HG03039 (cell line): ENCODE data around the gene FCGR2B.
"Not testable (repeated sequence)": the region's sequence is repeated elsewhere in the genome, so short reads cannot be mapped to it uniquely, and the experiment has no call there.

Experiments used
- ATAC-seq: cut with Tn5 transposase; IDR thresholded peaks from one replicate; pipeline ENCODE4 v1.9.1; 2021; ENCODE audit warnings: mild to moderate bottlenecking, moderate library complexity; ENCODE audit not compliant: unreplicated experiment

FCGR2B gene

DNA sequence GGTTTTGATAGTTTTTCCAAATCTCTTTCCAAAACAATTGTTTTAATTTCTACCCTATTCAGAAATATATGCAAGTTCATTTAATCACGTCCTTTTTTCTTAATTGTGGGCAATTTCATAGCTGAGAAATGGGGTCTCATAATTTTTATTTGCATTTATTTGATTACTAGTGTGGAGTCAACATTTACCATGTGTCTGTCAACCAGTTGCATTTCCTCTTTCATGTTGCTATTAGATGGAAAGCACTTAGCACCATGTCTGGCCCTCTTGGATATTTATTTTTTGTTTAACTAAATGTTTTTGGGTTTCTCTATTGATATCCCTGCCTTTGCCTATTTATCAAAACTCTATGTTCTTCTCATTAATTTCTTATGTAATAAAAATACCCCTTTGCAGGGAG is 18.1 kb upstream of the FCGR2B start:
- ATAC-seq = not testable (repeated sequence)

DNA sequence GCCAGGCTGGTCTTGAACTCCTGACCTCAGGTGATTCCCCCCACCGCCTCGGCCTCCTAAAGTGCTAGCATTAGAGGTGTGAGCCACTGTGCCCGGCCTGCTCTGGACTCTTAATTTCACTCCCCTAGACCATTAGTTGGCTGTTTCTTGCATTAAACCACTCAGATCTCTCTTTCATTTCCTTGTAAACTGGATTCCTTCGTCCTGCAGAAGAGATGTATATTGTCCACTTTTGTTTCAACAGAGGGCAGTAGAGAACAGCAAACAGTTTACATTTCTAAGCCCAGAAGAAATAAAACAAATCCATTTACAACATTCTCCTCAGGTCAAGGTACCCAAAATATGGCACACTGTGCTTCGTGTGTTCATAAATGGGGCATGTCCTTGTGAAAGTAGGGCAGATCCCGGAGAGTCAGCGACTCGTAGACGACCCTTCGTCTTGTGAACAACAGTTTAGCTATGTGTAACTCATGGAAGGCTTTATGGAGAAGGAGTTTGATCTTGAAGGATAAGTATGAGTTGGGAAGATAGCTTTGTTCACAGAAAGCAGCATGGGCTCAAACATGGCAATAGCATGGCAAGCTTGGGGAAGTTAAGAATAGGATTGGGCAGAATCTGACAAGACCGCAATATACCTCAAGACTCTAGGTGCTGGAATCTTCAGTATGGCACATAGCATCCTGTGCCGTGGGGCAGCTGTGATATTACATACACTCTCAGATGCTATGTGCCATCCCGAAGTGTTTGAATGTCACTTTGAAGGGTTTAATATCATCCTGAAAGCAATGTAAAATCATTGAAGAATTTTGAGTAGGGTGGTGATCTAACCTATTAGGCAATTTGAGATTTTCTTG is 15.2 kb upstream of the FCGR2B start:
- not testable (repeated sequence) for ATAC-seq

DNA sequence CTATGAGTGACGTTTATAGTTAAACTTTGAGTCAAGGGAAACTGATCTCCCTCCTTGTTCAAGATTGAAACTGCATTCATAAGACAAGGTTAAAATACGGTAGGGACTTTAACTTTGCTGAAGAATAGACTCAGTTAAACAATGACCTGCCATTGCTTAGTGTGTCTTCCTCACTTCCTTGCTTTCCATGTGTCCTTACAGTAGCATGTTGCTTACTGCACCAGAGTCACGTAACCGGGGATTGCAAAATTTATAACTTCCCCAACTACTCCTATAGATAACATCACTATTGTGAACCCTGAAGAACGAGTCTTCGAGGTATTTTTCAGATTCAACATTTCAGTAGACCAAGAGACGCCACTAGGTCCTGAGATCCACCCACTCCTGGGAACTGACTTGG is 9.4 kb upstream of the FCGR2B start:
- not testable (repeated sequence) for ATAC-seq

DNA sequence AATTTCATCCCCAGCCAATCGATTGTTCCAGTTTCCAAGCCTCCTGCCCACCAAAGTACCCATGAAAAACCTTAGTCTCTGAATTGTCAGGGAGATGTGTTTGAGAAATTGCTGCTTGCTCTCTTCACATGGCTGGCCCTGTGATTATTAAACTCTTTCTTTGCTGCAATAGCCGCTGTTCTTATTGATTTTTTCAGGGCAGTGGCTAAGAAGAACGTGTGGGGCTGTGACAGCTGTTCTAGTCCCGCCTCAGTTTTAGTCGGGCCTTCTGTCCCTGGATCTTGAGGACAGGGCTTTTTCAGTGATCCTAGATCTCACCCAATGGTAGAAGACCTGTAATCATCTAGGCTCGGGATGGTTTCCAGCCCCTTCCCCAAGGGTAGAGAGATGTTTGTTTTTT is 9.0 kb upstream of the FCGR2B start:
- ATAC-seq = not testable (repeated sequence)

DNA sequence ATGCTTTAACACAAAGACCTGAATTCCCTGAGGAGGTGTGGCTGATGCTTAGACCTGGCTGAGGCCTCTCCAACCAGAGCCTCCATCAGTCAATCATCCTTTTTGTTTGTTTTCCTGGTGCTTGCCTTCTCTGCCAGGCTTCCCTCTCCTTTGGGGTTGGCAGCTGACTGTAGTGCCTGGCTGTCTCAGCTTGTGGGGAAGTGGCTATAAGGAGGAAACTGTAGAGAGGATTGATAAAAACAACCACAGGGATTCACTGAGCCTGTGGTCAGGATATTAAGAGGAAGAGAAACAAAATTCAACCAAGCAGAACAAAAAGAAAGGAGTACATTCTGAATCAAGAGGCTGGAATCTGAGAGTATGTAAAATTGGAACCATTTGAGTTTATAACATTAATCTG is 4.4 kb upstream of the FCGR2B start:
- not testable (repeated sequence) for ATAC-seq

DNA sequence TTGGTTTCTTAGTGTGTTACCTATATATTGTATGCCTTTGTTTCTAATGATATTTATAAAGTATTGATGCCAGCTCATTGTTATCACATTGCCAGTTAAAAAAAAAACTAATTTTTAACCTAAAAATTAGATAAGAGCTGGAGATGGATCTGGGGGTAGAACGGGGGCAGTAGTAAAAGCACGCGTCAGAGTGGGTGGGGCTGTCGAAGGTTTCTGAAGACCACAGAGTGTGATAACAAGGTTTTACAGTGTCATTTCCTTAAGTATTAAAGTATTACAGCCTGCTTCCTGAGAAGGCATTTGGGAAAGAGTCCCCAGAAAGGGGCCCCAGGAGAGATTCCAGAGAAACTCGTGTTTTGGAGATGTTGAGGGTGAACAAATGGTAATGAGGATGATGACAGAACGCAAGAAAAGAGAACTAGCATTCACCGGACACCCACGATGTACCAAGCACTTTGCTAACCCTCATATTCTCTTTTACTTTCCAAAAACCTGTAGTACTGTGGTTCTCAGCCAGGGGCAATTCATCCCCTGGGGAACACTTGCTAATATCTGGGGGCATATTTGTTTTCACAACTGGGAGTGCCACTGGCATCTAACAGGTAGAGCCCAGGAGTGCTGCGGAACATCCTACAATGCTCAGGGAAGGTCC is 1.2 kb upstream of the FCGR2B start:
- not testable (repeated sequence) for ATAC-seq

DNA sequence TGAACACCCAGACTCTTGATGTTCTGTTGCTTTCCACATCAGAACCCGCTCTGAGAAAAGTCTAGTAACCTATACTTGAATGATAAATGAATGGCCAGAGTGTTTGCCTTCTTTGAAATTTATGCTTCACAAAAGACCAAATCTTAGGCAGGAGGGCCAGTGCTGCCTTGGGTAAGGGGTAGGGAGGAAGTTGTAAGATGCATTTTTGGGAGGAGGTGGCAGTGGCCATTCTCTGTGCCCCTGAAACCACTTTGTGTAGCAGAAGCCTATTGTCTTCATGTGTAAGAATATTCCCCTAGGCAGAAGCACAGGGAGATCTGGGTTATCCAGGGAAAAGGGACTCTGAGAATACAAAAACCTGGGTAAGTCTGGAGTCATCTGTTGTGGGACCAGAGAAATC is 626 bp downstream of the FCGR2B start:
- ATAC-seq = not testable (repeated sequence)

DNA sequence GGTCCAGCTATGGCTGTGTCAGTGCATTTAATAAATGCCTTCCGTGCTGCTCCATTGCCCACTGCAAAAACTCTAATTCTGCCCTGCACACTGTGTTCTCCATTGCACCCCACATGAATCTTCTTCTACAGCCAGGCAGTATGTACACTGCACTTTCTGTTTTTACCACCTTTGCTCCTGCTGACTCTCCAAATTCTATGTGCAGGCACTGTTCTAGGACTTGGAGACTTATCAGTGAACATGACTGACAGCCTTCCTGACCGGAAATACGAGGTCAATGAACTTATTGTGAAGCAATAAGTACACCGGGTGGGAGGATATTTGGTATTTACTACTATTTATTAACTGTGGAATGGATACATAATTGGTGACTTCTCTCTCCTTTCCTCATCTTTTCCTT is 1.7 kb downstream of the FCGR2B start:
- not testable (repeated sequence) for ATAC-seq

DNA sequence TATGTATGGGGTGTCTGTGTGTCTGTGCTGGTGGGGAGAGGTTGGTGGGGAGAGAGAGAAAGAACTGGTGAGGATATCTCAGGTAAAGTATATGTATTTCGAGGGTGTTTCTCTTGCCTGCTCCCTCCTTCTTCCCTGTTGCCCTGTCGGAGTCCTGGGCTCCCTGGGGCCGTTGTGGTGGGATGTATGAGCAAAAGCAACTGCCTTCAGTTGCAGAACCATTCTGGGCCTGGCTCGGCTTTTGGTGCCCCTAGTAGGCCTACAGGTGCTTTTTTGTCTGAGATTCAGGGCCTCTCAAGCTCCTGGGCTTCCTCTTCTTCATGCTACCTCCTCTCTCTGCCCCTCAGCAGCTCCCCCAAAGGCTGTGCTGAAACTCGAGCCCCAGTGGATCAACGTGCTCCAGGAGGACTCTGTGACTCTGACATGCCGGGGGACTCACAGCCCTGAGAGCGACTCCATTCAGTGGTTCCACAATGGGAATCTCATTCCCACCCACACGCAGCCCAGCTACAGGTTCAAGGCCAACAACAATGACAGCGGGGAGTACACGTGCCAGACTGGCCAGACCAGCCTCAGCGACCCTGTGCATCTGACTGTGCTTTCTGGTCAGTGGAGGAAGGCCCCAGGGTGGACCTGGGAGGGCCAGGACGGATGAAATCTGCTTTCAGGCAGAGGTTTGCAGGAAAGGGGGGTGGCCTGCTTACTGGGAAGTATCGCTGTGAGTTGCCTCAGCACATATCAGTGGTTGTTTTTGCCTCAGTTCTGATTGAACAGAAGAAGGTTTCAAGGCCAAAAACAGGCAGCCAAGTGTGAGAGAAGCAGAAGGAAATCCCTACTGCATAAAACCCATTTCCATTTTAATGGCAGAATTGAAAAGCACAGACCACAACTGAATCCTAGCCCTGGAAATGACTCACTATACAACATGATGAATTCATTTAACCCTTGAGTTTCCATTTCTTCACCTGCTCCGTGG is 8.4 kb downstream of the FCGR2B start:
- not testable (repeated sequence) for ATAC-seq

DNA sequence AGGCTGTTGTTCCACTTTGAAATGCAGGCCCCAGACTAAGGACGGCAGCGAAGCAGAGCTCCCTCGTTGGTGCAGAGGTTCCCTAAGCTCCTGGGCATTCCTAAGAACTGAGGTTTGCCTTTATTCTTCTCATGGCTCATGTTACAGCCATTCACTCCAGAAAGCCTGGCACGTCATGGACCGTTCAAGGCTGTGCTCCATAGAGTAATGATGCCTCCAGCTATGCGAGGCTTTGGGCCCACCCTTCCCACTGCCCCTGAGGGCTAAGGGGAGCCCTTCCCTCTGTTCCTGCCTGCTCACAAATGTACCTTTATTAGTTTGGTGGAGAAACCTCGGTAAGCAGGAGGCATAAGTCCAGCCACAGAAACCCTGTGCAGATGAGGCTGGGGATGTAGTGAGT is 10.5 kb downstream of the FCGR2B start:
- not testable (repeated sequence) for ATAC-seq

DNA sequence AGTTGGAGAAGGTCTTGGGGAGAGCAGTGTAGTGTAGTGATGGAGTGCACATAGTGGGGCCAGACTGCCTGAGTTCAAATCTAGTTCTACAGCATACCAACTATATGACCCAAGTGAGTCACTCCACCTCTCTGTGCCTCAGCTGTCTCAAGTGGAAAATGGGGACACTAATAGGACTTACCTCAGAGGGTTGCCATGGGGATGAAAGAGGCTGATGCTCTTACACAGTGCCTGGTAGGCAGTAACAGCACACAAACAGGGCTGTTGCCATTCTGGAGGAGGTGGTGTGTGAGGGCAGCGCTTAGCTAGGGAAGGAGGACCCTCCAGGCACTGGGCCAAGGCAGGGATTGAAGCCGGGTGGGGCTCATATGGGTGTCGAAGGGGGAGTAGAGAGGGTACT is 11.5 kb downstream of the FCGR2B start:
- not testable (repeated sequence) for ATAC-seq

DNA sequence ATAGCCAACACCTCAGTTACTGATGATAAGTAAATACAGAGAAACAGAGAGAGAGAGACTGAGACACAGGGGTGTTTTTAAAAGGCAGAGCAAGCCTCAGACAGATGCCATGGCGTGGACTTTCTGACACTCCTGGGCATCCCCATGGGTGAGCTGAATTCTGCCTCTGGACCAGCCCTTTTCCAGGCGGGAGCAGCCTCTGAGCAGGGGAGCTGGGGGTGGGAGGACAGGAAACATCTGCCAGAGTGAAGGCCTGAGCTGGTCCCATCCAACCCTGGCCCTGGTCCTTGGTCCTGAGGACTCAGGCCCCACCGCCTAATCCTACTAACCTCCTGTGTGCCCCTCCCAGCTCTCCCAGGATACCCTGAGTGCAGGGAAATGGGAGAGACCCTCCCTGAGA is 12.0 kb downstream of the FCGR2B start:
- ATAC-seq = not testable (repeated sequence)

DNA sequence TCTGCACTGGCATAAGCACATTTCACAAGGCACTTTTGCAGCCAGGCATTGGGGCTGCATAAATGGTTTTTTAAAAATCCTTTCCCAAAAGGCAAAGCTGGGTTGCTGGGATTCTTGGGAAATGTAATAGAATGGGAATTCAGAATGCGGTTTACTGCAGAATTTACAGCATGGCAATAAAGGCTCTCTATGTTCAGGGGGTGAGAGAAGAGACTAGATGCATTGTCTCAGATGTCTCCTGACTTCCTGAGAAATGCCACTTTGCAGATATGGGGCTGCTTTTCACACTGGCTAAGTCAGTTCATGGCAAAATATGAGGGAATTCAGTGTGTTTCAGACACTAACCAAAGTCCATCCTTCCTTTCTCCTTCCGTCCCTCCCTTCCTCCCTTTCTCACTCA is 13.5 kb downstream of the FCGR2B start:
- ATAC-seq = no peak

DNA sequence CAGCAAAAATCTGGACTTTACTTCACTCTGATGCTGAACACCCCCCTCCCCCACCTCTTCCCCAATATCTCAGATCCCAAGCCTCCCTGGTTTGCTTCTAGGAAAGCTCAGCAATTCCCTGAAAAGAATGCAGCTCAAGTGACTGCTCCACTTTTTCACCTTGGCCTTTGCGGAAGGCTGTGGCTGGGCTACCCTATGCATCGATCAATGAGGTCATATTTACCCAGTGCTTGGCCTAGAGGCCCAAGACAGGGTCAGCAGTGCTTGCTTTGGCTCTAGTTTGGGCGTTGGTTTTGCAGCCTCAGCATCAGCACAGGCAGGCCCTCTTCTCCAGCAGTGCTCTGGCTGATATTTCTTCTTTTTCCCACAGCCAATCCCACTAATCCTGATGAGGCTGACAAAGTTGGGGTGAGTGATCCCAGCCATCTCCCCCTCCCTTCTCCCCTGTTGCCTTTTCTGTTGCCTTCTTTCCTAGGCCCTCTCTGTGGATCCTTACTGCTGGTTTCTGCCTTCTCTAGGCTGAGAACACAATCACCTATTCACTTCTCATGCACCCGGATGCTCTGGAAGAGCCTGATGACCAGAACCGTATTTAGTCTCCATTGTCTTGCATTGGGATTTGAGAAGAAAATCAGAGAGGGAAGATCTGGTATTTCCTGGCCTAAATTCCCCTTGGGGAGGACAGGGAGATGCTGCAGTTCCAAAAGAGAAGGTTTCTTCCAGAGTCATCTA is 14.2 kb downstream of the FCGR2B start:
- no peak for ATAC-seq

DNA sequence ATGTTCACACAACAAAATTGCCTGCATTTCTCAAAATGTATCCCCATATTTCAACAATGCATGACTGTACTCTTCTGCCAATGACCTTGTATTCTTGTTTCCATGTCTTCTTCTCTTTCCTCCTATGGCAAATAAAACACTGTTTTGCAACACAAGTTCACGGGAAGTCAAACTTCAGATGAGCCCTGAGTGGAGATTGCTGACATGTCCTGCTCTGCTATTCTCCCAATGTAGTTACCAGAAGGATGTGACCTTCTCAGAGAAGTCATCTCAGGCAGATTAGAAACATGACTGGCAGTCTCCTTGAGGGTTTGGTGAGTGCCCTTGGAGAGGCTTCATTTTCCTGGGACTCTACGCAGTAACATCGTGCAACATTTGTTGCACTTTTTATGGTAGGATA is 15.6 kb downstream of the FCGR2B start:
- ATAC-seq = no peak

DNA sequence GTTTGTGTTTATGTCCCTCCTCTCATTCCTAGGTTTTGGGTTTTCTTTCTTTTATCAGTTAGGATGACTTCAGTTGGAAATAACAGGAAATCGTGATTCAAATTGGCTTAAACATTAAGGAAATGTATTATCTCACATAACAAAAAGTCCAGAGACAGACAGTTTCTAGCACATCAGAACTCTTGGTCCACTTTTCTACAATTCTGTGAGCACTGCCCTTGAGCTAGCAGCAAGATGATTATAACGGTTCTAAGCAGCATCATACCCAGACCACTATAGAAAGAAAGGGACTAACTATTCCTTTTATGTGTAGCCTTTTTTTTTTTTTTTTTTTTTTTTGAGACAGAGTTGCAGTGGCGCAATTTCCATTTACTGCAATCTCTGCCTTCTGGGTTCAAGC is 18.9 kb downstream of the FCGR2B start:
- no peak for ATAC-seq

DNA sequence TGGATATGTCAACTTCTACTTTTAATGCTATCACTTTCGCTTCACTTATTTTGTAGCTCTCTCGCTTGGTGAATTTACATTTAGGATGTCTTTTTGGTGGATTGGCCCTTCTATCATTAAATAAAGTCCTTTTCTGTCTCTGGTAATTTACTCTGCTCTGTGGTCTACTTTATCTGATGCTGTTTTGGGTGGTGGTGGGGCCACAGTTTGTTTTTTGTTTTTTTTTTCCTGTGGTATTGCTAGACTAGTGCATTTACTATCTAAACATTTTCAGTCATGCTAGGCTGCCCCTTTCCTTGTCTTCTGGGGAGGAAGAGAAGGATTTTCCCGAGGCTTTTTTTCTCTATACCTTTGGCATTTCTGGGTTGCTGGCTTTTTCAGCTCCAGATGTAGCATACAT is 26.0 kb downstream of the FCGR2B start:
- no peak for ATAC-seq

DNA sequence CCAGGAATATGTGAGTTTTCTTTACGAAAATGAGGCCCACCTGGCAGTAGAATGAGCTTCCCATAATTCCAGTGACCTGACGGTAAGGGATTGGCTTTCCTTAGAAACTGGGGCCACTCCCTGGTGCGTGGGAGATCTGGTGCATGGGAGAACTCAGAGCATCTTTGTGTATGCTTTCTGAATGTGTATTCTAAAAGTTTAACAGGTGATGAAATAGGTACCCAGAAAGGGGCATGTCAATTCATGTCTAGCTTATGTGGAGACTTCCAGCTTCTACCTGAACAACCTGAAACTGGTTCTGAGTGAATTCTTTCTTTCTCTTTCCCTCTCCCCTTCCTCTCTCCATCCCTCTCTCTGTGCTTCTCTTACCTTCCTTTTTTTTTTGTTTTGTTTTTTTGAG is 28.9 kb downstream of the FCGR2B start:
- no peak for ATAC-seq

DNA sequence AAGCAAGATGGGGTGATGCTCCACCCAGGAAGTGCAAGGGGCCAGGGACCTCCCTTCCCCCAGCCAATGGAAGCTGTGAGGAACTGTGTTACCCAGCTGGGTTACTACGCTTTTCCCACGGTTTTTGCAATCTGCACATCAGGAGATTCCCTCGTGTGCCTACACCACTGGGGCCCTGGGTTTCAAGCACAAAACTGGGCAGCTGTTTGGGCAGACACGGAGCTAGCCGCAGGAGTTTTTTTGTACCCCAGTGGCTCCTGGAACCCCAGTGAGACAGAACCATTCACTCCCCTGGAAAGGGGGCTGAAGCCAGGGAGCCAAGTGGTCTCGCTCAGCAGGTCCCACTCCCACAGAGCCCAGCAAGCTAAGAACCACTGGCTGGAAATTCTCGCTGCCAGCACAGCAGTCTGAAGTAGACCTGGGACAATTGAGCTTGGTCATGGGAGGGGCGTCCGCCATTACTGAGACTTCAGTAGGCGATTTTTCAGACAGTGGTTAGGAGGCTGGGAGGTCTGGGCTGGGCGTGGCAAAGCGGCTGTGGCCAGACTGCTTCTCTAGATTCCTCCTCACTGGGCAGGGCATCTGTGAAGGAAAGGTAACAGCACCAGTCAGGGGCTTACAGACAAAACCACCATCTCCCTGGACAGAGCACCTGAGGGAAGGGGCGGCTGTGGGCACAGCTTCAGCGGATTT is 30.2 kb downstream of the FCGR2B start:
- not testable (repeated sequence) for ATAC-seq

DNA sequence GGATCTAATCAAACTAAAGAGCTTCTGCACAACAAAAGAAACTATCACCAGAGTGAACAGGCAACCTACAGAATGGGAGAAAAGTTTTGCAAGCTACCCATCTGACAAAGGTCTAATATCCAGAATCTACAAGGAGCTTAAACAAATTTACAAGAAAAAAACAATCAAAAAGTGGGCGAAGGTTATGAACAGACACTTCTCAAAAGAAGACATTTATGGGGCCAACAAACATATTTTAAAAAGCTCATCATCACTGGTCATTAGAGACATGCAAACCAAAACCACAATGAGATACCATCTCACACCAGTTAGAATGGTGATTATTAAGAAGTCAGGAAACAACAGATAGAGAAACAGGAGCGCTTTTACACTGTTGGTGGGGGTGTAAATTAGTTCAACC is 35.4 kb downstream of the FCGR2B start:
- not testable (repeated sequence) for ATAC-seq
